ENCODE measurements around the gene RNF145. TPM values are rescaled to one million over a fixed set of nuclear protein-coding genes. Genes with fewer than 3 reads are reported as not detected.
"Not testable (repeated sequence)": the region's sequence is repeated elsewhere in the genome, so short reads cannot be mapped to it uniquely, and the experiment has no call there.

RNF145 gene
- total RNA-seq, 1 experiment from 2014 or later: 54.0 TPM

- DNase-seq (ENCODE audit: low read depth): not testable (repeated sequence)
Observed at GRCh38 chr5:159158553-159159091, 50.7 kb downstream of the RNF145 start.

DNA sequence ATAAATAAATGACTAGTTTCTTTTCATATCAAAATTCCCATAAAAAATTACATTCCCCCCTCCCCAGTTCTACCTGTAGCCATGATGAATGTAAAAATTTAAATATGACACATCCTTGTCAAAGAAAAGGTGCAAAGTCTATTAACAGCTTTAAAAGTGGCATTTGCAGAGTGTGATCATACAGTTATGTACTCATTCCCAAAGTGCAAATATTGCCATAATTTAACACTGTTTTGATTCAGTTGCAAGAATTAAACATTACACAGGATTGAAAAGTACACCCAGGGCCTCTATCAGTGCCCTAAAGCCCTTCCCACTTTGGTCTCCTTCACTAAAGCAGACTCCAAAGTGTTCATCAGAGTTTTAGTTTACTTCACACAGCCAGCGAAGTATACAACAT lies 51.8 kb downstream of the RNF145 start:
- no peak for DNase-seq (ENCODE audit: low read depth)

- DNase-seq (ENCODE audit: low read depth): peak; percentile 69
Observed at GRCh38 chr5:159156426-159157238, 52.7 kb downstream of the RNF145 start.

GRCh38 chr5:159155960-159156359 lies 53.4 kb downstream of the RNF145 start:
- DNase-seq (ENCODE audit: low read depth): no peak

- DNase-seq (ENCODE audit: low read depth): no peak
Observed at GRCh38 chr5:159152876-159153275, 56.5 kb downstream of the RNF145 start.

DNA sequence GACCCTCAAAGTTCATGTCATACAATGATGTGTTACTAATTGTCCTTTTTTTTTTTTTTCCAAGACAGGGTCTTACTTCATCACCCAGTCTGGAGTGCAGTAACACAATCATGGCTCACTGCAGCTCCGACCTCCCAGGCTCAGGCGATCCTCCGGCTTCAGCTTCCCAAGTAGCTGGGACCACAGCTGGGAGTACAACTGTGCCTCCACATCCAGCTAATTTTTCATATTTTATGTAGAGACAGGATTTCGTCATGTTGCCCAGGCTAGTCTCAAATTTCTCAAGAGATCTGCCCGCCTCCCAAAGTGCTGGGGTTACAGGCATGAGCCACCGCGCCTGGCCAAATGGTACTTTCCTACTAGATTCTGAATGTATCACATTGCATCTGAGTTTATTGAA lies 60.3 kb downstream of the RNF145 start:
- no peak for DNase-seq (ENCODE audit: low read depth)

- no peak for DNase-seq (ENCODE audit: low read depth)
Observed at GRCh38 chr5:159147976-159148375, 61.4 kb downstream of the RNF145 start.

- DNase-seq (ENCODE audit: low read depth): no peak
Observed at GRCh38 chr5:159146839-159147238, 62.5 kb downstream of the RNF145 start.

- DNase-seq (ENCODE audit: low read depth): not testable (repeated sequence)
Observed at GRCh38 chr5:159145160-159145559, 64.2 kb downstream of the RNF145 start.

DNA sequence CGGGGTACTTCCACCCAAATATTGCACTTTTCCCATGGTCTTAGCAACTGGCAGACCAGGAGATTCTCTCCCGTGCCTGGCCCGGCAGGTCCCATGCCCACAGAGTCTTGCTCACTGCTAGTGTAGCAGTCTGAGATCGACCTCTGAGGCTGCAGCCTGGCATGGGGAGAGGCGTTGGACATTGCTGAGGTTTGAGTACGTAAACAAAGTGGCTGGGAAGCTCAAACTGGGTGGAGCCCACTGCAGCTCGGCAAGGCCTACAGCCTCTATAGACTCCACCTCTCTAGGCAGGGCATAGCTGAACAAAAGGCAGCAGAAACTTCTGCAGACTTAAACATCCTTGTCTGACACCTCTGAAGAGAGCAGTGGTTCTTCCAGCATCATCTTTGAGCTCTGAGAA lies 69.6 kb downstream of the RNF145 start:
- DNase-seq (ENCODE audit: low read depth): no peak

DNA sequence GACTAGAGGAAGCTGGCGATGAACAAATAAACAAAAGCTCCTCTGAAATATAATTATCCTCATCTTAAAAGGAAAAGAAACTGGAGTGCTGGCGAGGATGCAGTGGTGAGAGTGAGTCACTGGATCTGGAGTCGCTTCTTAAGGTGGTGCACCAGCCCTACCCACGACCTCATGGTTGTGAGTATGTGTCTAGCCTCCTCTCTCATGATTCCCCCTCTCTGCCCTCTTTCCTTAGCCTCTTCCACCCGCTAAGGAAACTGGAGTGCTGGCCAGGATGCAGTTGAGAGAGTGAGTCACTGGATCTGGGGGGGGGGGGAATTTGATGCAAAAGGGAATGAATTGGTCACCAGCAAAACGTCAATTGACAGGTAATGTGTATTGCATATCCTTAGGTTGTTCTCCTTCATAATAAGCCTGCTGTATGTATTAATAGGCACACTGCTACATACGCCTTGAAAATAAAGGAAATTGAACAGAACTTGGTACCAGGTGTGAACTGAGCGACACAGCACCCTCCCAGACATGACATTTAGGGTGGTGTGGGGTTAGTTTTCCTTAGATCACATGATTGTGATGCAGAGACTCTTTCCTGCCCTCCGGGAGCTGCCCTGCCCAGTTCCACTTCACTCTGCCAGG lies 73.3 kb downstream of the RNF145 start:
- DNase-seq (ENCODE audit: low read depth): peak; percentile 90

- DNase-seq (ENCODE audit: low read depth): peak; percentile 68
Observed at GRCh38 chr5:159133041-159133741, 76.2 kb downstream of the RNF145 start.

GRCh38 chr5:159132429-159133040 lies 76.8 kb downstream of the RNF145 start:
- DNase-seq (ENCODE audit: low read depth): peak; percentile 36

- DNase-seq (ENCODE audit: low read depth): no peak
Observed at GRCh38 chr5:159131951-159132350, 77.4 kb downstream of the RNF145 start.

- DNase-seq (ENCODE audit: low read depth): no peak
Observed at GRCh38 chr5:159130871-159131270, 78.5 kb downstream of the RNF145 start.

DNA sequence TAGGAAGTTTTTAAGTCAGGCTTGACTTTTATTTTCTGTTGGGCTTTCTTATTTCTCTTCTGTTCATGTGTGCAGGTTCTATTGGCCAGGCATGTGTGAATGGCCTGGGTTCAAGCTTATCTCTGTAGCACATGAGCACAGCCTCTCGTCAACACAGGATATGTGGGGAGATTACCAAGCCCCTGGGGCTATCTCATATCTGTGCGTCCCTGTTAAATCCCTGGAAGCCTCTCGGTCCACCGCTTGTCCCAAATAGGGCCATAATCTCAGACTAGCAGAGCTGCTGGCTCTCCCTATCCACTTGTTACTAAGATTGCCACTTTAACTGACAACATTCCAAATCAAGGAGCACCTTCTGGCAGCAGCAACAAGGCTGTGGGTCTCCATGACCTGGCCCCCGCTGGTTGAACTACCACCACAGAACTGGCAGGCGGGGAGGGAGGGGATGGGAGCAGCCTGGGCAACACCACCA lies 81.2 kb downstream of the RNF145 start:
- no peak for DNase-seq (ENCODE audit: low read depth)

DNA sequence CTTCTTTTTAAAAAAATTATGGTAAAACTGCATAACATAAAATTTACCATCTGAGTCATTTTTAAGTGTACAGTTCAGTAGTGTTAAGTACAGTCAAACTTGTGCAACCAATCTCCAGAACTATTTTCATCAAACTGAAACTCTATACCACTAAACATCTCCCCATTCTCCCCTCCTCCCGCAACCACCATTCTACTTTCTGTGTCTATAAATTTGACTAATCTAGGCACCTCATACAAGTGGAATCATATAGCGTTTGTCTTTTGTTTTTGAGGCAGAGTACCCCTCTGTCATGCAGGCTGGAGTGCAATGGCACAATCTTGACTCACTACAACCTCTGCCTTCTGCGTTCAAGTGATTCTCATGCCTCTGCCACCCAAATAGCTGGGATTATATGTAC lies 85.7 kb downstream of the RNF145 start:
- no peak for DNase-seq (ENCODE audit: low read depth)

GRCh38 chr5:159123189-159123588 lies 86.2 kb downstream of the RNF145 start:
- no peak for DNase-seq (ENCODE audit: low read depth)

GRCh38 chr5:159121061-159121460 lies 88.3 kb downstream of the RNF145 start:
- DNase-seq (ENCODE audit: low read depth): no peak

DNA sequence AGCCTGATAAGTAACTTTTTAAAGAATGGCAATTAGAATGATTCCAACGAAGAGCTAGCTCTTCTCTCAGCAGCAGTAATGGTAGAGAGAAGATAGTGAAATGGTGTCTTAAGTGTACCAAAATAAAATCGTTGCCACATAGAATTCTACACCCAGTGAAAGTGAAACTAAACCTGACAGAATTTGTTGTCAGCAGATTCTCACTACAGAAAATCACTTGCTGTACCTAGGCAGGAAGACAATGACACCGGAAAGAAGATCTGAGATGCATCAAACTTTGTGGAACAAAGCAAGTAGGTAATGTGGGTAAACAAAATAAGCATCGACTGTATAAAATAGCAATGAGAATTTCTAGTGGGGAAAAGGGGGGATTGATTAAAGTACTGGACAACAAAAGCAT lies 88.9 kb downstream of the RNF145 start:
- no peak for DNase-seq (ENCODE audit: low read depth)

GRCh38 chr5:159119842-159120241 lies 89.5 kb downstream of the RNF145 start:
- not testable (repeated sequence) for DNase-seq (ENCODE audit: low read depth)

Measured in M059J (cell line).